ENCODE measurements around the gene NUDT4.

- TF ChIP-seq CTCF (IDR thresholded peaks at IDR 0.05; ENCODE audit: insufficient read depth, low read depth, low read length) (no peak), EZH2 (IDR thresholded peaks at IDR 0.05; ENCODE audit: insufficient read depth, low read length) (no peak)
These were observed 16.4 kb upstream of the NUDT4 start for GRCh38 chr12:93361151-93361919.

Data from astrocyte (in vitro differentiated cells and primary cell).